Hypothalamus (tissue), 51 donors: ENCODE results near the gene GNG12.
A peak's percentile ranks its signal among the peaks of the same experiment; 100 is the strongest.

Source experiments
- DNase-seq, 51 donors: peaks; one replicate each; lab custom pipeline; 2025; lab: John Stamatoyannopoulos, UW

Gene GNG12

DNA sequence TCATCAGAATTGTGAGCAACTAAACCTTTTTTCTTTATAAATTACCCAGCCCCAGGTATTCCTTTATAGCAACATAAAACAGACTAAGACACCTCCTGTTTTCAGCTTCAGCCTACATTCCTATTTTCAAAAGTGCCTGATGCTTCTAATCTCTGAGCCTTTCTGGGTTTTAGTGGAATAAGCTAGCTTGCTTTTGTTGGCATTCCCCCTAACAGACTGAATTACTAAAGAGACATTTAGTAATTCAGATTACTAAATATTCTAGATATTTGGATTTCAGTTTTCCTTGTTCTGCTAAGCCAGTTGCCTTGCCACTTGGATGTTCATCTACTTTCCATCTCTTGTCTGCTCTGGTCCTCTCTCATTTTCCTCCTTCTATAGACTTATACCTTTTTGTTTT is 10.5 kb upstream of the GNG12 start:
- no peak for DNase-seq

DNA sequence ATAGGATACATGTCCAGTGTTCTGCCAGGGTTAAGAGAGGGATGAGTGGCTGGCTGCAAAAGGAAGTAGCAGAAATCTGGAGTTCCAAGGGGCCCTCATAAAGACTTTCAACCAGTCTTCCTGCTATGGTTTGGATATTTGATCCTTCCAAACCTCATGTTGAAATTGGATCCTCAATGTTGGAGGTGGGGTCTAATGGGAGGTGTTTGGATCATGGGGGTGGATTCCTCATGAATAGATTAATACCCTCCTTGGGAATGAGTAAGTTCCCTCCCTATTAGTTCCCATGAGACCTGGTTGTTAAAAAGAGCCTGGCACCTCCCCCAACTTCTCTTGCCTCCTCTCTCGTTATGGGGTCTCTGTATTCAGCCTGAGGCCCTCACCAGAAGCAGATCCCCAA is 10.1 kb upstream of the GNG12 start:
- DNase-seq, result no peak

DNA sequence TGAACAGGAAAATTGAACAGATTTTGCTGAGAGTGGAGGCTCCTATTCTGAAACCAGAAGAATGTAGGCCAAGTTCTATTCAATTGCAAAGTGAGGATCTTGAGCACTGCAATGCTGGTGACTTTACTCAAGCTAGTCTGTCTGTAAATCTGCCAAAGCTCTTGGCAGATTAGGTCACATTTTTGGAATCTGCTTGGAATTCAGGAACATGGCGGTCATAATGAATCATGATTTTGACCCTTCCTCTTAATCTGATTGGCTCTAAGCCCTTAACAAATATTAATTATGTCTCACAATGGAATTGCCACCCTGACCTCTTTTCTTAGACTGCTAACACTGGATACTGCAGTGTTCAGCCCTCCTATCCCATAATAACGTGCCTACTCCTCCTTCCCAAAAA is 7.2 kb upstream of the GNG12 start:
- no peak for DNase-seq

DNA sequence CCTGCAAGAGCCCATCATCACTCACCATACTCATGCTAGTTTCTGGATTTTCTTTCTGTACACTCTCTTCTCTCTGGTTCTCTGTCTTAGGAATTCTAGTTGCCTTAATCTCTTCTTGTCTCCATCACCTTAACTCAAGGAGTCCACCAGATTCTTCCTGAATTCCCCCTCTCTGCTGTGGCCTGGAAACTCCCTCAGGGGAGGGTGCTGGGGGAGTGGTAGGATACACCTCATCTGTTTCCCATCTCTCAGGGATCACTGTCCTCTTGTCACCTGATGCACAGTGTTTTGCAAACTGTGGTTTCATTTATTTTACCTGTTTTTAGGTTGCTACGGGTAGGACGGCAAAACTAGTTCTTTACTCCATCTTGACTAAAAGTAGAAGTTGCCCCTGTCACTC is 6.6 kb upstream of the GNG12 start:
- DNase-seq, result no peak

DNA sequence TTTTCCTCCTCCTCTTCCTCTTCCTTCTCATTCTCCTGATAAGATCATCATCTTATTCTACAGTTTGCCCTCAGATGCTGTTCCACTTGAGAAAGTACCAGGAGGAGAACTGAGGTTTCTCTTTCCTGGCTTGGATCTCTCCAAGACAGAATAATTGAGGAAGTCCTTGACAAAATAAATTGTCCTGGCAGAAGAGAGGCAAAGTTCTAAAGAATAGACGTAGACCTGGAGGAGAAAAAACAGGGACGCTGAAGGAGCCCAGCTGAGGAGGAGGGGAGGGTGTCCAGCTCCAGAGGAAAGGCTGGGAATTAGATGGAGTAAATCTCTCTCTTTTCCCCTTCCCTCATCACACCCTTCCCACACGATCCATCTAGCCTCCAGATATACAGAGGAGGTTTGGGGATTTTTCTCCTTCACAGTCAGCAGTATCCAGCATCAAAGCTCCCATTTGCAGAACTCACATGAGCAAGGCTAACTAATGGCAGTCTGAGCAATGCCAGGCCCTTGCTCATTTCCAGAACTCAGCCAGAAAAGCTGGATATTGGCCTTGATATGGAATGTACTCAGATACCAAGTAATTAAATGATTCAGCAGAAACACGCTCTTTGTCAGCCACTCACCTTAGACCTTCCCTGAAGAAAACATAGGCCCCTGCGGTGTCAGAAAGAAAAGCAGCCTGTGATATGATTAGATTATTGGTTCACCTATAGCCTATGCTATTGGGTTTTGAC is 5.1 kb upstream of the GNG12 start:
- no peak for DNase-seq

DNA sequence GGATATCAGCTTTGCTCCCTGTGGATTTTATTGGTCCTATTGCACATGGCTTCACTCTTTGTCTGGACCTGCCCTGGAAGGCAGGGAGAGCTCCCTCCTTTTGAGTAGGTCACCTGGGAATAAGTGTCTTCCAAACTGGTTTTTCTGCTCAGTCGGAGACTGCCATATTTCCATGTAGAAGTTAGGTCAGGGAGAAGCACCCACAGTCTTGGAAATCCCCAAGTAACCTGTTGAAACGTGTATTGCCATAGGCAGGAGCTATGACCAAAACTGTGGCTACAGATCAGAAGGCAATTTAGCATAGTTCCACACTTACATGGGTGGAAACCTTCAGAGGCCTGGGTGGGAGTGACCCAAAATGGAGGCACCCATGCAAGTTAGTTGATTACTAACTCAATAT is 3.5 kb upstream of the GNG12 start:
- no peak for DNase-seq

DNA sequence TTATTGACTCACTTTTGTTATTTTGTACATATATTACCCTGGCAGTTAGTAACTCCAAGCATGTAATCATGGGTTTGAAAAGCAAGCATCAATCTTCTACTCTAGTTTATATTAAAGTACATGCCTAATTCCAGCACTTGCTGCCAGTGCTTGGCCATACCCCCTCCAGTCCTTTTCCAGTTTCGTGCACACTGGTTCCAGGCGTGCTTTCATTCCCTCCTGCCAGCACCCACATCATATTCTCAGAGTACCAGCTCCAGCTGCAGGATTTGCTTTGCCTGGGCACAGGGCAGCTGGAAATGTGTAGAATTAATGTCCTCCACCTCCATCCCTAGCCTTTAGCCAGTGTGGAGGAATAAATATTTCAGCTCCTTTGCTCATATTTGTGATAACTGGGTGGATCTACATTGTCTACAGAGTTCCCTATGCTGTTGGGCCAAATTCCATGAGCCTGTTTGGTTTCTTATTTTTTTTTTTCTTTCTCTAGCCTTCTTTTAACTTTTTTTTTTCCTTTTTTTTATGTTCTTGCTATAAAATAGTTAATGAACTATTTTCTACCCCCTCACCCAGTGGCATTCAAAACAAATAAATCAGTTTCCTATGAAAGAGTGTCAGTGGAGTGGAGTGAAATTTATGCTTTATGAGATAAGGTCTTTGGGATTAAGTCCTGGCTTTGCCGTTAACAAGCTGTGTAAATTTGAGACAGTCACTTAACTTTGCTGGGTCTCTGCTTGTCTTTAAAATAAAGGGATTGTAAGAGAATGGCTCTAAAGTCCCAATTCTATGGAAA is 2.6 kb upstream of the GNG12 start:
- no peak for DNase-seq

DNA sequence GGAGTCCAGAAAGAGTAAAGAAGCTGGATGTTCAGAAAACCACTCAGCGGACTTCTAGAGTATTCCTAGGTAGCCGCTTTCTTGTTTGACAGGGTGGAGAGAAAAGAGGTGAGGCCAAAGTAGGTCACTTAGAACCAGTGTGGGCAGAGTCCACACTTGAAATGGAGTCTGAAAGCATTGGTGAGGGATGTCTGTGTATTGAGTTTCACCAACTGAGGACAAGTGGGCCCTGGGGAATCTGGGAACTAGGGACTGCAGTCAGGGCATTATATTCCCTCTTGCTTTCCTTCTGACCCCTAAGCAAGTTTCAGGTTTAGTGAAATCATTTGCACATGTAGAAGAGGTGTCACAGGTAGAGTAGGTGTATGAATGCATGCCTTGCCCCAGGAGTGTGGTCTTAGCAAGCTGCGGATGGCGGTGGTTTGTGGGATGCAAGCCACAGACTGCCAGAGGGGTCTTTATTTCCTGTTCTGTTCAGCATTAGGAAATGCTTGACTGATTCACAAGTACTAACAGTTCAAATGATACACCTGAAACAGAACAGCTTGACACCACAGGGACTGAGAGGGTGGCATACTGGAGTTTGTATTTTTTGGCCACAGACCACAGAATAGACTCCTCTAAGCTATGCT is 1.1 kb upstream of the GNG12 start:
- no peak for DNase-seq

DNA sequence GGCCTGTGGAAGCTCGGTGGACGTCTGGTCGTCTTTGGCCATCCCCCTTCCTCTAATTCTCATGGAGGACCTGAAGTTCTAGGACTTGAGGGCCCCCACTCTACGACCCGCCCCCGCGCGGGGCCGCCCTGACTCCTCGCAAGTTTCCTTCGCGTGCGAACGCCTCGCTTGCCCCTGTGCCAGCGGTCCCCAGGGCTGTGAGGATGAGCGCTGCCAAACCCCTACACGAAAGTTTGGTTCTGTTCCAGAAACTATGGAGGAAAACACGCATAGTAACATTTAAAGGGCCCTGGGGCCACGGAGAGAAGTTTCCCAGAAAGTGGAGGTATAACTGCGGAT is 304 bp upstream of the GNG12 start:
- peak in 3 of 51 donors; percentile 15 to 37 (median 30) for DNase-seq

DNA sequence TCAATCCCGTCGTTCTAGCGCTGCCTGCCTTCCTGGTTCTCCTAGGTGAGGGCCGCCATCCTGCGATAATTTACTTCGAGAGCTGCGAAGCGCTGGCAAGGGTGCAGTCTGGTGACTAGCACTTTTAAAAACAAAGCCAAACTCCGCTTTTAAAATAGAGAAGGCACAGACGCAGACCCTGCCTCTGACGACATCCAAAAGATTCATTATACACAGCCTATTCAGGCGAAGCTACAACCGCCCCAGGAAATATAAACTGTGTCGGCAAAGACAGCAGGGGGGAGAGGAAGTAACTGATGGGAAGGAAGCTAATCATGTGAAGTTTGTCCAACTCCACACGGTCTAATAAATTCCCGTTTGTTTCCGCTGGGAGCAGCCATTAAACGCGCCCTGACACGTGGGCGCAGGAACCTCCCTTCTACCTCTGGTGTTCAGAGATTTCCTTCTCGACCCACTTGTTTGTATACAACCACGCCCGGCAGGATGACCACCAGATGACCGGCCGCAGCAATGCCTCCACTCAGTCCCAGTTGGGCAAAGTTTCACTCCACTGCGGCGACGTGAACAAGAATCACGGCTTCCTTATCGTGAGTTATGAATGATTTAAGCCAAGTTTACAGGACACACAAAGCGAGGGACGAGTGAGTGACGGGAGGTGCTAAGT is 1.3 kb downstream of the GNG12 start:
- DNase-seq, result peak in 24 of 51 donors; percentile 3 to 55 (median 24)

DNA sequence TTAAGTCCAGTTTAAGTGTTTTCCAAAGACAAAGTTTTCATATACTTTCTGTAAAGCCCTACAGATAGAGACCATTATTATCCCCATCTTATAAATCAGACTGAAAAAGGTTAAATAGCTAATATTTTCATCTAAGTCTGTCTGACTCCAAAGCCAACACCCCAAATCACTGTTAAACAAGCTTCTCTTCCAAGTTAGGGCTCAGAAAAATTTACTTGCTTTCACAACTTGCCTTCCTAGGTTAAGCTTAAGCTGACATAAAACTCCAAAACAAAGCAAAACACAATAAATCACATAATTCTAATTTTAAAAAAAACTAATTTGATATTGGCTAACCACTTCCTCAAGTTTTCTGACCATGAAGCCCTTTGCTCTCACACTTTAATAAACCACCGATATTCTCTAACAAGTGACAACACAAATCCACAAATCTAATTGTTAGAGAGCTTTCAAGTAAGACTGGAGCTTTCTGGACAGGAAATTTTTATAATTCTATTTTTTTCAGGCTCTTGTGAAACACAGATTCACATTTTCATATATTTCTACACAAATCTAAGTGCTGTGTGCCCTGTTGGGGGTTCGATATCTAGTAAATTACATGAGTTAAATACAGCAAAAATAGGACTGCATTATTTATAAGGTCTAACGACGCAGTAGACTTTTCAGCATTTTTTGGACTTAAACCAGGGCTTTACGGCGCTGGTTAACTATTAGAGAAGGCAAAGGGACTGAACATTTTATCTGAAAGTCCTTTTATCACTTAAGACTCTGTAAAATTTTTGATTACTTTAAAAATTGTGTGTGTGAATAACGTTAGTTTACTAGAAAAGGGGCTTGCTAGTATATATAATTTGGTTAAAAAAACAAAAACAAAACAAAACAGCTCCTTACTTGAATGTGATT is 2.1 kb downstream of the GNG12 start:
- DNase-seq, result peak in 1 of 51 donors; percentile 19

DNA sequence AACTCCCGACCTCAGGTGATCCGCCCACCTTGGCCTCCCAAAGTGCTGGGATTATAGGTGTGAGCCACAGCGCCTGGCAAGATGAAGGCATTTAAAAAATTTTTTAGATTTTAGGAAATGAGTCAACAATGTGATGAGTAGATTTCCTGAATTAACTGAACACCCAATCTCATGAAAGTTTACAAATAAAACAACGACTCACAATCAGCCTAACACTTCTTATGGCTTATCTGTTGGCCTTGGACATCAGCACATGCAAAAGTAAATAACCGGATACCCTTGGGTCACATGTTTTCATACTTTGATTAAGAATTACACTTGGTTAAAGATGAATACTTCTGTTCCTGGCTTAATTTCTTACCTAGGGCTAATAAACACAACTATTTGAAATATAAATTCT is 3.0 kb downstream of the GNG12 start:
- no peak for DNase-seq

DNA sequence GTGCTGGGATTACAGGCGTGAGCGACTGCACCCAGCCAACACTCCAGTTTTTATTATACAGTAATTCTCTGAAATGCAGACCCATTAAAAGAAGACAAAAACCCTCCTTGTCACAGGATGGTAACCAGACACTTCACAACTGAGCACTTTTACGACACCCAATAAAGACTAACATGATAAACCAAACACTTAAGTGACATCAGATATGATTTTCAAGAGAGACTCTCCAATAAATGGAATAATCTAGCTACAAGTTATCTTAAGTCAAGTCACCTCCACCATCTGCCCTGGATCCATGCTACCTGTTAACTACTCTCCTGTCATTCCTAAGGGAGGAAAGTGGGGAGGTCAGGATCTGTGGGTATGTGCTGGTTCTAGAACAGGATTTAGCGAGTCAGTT is 5.6 kb downstream of the GNG12 start:
- no peak for DNase-seq

DNA sequence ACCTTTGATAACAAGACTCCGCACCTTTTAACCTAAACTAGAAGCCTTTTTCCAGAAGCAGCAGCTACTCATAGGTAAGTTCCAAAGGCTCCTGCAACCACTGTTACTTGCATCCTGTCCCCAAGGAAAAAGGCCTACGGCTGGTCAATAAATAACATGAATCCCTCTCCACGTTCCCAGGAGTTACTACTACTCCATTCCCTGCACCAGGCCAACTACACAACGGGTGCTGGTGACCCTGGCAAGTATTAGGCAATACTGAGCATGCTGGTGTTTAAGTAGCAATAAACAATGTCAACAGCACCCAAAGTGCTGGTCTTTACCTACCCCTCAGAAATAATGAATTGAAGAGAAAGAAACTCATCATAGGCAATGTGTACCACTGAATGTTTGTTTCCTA is 7.7 kb downstream of the GNG12 start:
- DNase-seq, result no peak

DNA sequence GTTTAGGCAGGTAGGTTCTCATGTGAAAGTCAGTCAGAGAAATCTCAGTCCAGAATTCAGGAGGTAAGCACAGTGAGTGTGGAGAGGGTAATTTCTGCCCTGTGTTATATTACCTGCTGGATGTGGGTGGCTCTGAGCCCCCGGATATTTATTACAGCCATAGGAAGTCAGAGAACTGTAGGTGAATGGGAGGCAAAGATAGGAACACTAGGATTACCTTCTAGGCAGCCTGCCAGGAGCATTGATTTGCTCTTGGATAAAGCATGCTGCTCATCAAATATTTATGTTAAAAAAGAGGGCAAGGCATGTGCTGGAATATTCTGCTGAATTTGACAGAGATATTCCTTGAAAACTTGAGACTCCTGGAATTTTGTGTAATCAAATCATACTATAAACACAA is 8.5 kb downstream of the GNG12 start:
- DNase-seq, result no peak

DNA sequence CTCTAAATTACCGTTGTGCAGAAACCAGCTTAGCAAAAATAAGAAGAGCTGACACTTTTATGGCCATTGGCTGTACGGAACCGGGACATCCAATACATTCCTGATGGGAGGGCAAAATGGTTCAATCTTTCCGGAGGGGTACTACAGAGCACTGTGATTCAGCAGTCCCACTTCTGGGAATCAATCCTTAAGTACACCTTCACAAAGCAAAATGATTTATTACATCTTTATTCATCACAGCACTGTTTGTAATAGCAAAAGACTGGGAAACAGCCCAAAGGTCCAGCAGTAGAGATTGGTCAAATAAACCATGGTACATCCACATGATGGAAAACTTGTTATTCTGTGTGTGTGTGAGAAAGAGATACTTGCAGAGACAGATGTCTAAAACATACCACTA is 9.7 kb downstream of the GNG12 start:
- DNase-seq, result no peak

DNA sequence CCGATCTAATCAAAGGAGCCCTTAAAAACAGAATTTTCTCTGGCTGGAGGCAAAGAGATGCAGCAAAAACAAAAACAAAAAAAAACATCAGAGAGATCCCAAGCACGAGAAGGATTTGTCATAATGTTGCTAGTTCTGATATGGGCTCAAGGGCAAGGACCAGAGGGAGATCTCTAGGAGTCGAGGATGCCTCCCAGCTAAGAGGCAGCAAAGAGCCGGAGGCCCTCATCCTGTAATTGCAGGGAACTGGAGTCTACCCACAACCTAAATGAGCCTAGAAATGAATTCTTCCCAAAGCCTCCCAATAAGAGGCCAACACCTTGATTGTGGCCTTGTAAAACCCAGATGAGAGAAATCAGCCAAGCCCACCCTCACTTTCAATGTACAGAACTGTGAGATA is 12.0 kb downstream of the GNG12 start:
- DNase-seq, result no peak

DNA sequence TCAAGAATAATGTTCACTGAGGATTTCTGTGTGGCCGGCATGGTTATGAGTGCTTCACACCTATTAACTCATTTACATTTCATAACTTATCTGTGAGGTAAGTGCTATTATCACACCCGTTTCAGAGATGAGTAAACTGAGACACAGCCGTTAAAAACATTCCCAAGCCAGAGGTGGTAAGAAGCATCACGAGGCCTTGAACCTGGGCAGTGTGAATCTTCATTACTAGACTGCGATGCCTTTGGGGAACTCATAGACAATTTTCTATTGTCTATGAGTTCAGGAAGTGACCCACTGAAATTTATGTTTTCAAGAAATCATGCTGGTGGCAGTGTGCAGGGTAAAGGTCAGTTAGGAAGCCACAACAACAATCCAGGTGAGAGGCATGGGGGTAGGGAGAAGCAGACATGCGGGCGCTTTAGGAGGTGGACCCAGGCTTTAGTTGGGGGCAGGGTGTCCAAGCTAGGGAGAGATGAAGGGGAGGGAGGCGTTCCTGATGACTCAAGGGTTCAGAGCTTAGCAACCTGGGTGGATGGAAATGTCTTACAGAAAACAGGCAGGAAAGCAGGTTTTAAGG is 14.5 kb downstream of the GNG12 start:
- DNase-seq, result no peak

DNA sequence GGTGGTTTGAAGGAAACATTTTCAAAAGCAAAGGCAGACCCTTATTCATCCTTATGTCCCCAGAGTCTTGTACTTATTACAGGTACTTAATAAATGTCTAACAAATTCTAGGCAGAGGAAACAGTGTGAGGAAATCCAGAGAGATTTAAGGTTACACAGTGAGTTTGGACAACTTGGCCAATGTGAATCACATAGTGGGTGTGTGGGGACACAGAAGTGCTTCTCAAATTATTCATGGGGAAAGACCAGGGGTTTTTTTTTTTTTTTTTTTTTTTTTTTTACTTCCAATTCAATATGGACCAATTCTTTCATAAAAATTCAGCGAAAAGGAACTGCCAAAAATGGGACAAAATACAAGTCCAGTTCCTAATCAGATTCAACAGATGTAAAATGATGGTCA is 15.1 kb downstream of the GNG12 start:
- DNase-seq, result no peak

DNA sequence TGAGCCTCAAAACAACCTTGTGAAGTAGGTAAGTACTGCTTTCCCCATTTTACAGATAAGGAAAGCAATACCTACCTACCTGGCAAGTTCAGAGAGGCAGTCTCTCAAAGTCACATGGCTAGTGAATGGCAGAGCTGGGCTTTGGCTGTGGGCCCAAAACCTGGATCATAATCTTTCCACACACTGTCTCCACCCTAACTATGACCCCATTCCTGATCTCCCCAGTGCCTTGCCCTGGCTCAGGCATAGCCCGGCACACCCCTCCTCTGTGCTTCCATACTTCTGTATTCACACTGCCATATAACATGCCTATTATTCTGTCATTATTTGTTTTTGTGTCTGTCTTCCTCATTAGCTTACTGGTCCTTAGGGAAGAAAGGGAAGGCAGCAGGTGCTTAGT is 15.9 kb downstream of the GNG12 start:
- DNase-seq, result no peak
